ENCODE data around the gene UNC80.

Gene UNC80

GRCh38 chr2:209922116-209922515 is 150.5 kb downstream of the UNC80 start:
- no peak overlapping the region for H3K27ac ChIP-seq (ENCODE audit: insufficient read depth in 1 of 2, low read depth in 1 of 2, low read length in 2 of 2, poor library complexity in 1 of 2, severe bottlenecking in 2 of 2)
- WGBS (ENCODE audit: insufficient coverage): 86% methylated on average over 8 of the region's 8 CpGs
- ChIA-PET POLR2A (no interaction called here), CTCF (no interaction called here)
- no peak for DNase-seq
- no peaks in the 10 kb centered on the region for H3K4me1 ChIP-seq (ENCODE audit: control extremely low read depth in 1 of 4, control insufficient read depth in 4 of 4, insufficient read depth in 4 of 4, low read length in 3 of 4)
- no peaks in the 10 kb centered on the region for H3K9me3 ChIP-seq (ENCODE audit: control extremely low read depth in 1 of 5, control insufficient read depth in 4 of 5, insufficient read depth in 2 of 5, low read depth in 1 of 5, low read length in 4 of 5)
- no peak overlapping the region for H3K4me3 ChIP-seq (ENCODE audit: control insufficient read depth in 1 of 7, extremely low read depth in 1 of 7, insufficient read depth in 4 of 7, low read depth in 2 of 7, low read length in 6 of 7)
- H3K36me3 ChIP-seq (ENCODE audit: control insufficient read depth in 4 of 4, insufficient read depth in 4 of 4, low read length in 3 of 4): no peaks in the 10 kb centered on the region
- H3K27me3 ChIP-seq (replicated peaks in 2 of 5; ENCODE audit: control insufficient read depth in 4 of 5, insufficient read depth in 5 of 5, low read length in 4 of 5): peaks cover 0 to 10% (median 0%) of the 10 kb centered on the region in 5 experiments

- POLR2A ChIA-PET: no interaction called here
- WGBS (ENCODE audit: insufficient coverage): 100% methylated on average over 2 of the region's 2 CpGs
- CTCF ChIA-PET: no interaction called here
- Histone ChIP-seq H3K36me3 (ENCODE audit: control insufficient read depth in 4 of 4, insufficient read depth in 4 of 4, low read length in 3 of 4) (no peaks in the 10 kb centered on the region), H3K4me1 (ENCODE audit: control extremely low read depth in 1 of 4, control insufficient read depth in 4 of 4, insufficient read depth in 4 of 4, low read length in 3 of 4) (no peaks in the 10 kb centered on the region), H3K27ac (ENCODE audit: insufficient read depth in 1 of 2, low read depth in 1 of 2, low read length in 2 of 2, poor library complexity in 1 of 2, severe bottlenecking in 2 of 2) (no peak overlapping the region), H3K9me3 (ENCODE audit: control extremely low read depth in 1 of 5, control insufficient read depth in 4 of 5, insufficient read depth in 2 of 5, low read depth in 1 of 5, low read length in 4 of 5) (no peaks in the 10 kb centered on the region), H3K27me3 (replicated peaks in 2 of 5; ENCODE audit: control insufficient read depth in 4 of 5, insufficient read depth in 5 of 5, low read length in 4 of 5) (peaks cover 0 to 8% (median 1%) of the 10 kb centered on the region in 5 experiments), H3K4me3 (ENCODE audit: control insufficient read depth in 1 of 7, extremely low read depth in 1 of 7, insufficient read depth in 4 of 7, low read depth in 2 of 7, low read length in 6 of 7) (no peak overlapping the region)
- DNase-seq: no peak
These were observed 157.7 kb downstream of the UNC80 start for GRCh38 chr2:209929369-209929768.

GRCh38 chr2:209933499-209934483 is 162.2 kb downstream of the UNC80 start:
- no peaks in the 10 kb centered on the region for H3K4me1 ChIP-seq (ENCODE audit: control extremely low read depth in 1 of 4, control insufficient read depth in 4 of 4, insufficient read depth in 4 of 4, low read length in 3 of 4)
- no peaks in the 10 kb centered on the region for H3K9me3 ChIP-seq (ENCODE audit: control extremely low read depth in 1 of 5, control insufficient read depth in 4 of 5, insufficient read depth in 2 of 5, low read depth in 1 of 5, low read length in 4 of 5)
- H3K27me3 ChIP-seq (replicated peaks in 2 of 5; ENCODE audit: control insufficient read depth in 4 of 5, insufficient read depth in 5 of 5, low read length in 4 of 5): peaks cover 0 to 2% (median 0%) of the 10 kb centered on the region in 5 experiments
- H3K27ac ChIP-seq (ENCODE audit: insufficient read depth in 1 of 2, low read depth in 1 of 2, low read length in 2 of 2, poor library complexity in 1 of 2, severe bottlenecking in 2 of 2): no peak overlapping the region
- 82% methylated on average over 8 of the region's 12 CpGs for WGBS (ENCODE audit: insufficient coverage)
- CTCF ChIA-PET: interaction anchor here (0.6 to 1.4 kb wide), 2 partner anchors 27 to 347 kb away, joined by 4 read pairs; no protein-coding TSS in a partner anchor
- POLR2A ChIA-PET: no interaction called here
- no peak for DNase-seq
- H3K4me3 ChIP-seq (ENCODE audit: control insufficient read depth in 1 of 7, extremely low read depth in 1 of 7, insufficient read depth in 4 of 7, low read depth in 2 of 7, low read length in 6 of 7): no peak overlapping the region
- H3K36me3 ChIP-seq (ENCODE audit: control insufficient read depth in 4 of 4, insufficient read depth in 4 of 4, low read length in 3 of 4): no peaks in the 10 kb centered on the region

- CTCF ChIA-PET: interaction anchor here (1.7 kb wide), 1 partner anchor 10 kb away, joined by 4 read pairs; no protein-coding TSS in a partner anchor
- no peaks in the 10 kb centered on the region for H3K36me3 ChIP-seq (ENCODE audit: control insufficient read depth in 4 of 4, insufficient read depth in 4 of 4, low read length in 3 of 4)
These were observed 164.6 kb downstream of the UNC80 start for GRCh38 chr2:209936106-209936666.

GRCh38 chr2:209937893-209938292 is 166.3 kb downstream of the UNC80 start:
- POLR2A ChIA-PET: no interaction called here
- no peak for DNase-seq
- H3K27me3 ChIP-seq (replicated peaks in 2 of 5; ENCODE audit: control insufficient read depth in 4 of 5, insufficient read depth in 5 of 5, low read length in 4 of 5): peaks cover 0 to 2% (median 0%) of the 10 kb centered on the region in 5 experiments
- no peak overlapping the region for H3K4me3 ChIP-seq (ENCODE audit: control insufficient read depth in 1 of 7, extremely low read depth in 1 of 7, insufficient read depth in 4 of 7, low read depth in 2 of 7, low read length in 6 of 7)
- H3K27ac ChIP-seq (ENCODE audit: insufficient read depth in 1 of 2, low read depth in 1 of 2, low read length in 2 of 2, poor library complexity in 1 of 2, severe bottlenecking in 2 of 2): no peak overlapping the region
- no peaks in the 10 kb centered on the region for H3K36me3 ChIP-seq (ENCODE audit: control insufficient read depth in 4 of 4, insufficient read depth in 4 of 4, low read length in 3 of 4)
- CTCF ChIA-PET: interaction anchor here (1.2 to 1.7 kb wide), 2 partner anchors 9 to 23 kb away, joined by 4 read pairs; no protein-coding TSS in a partner anchor
- H3K9me3 ChIP-seq (ENCODE audit: control extremely low read depth in 1 of 5, control insufficient read depth in 4 of 5, insufficient read depth in 2 of 5, low read depth in 1 of 5, low read length in 4 of 5): no peaks in the 10 kb centered on the region
- H3K4me1 ChIP-seq (ENCODE audit: control extremely low read depth in 1 of 4, control insufficient read depth in 4 of 4, insufficient read depth in 4 of 4, low read length in 3 of 4): no peaks in the 10 kb centered on the region

More at GRCh38 chr2:209936106-209936666, 164.6 kb downstream of the UNC80 start:
- peak in 2 of 3 donors; percentile 16 to 21 for DNase-seq
- H3K27ac ChIP-seq (ENCODE audit: insufficient read depth in 1 of 2, low read depth in 1 of 2, low read length in 2 of 2, poor library complexity in 1 of 2, severe bottlenecking in 2 of 2): no peak overlapping the region
- peaks cover 0 to 2% (median 0%) of the 10 kb centered on the region in 5 experiments for H3K27me3 ChIP-seq (replicated peaks in 2 of 5; ENCODE audit: control insufficient read depth in 4 of 5, insufficient read depth in 5 of 5, low read length in 4 of 5)
- no peak overlapping the region for H3K4me3 ChIP-seq (ENCODE audit: control insufficient read depth in 1 of 7, extremely low read depth in 1 of 7, insufficient read depth in 4 of 7, low read depth in 2 of 7, low read length in 6 of 7)
- H3K4me1 ChIP-seq (ENCODE audit: control extremely low read depth in 1 of 4, control insufficient read depth in 4 of 4, insufficient read depth in 4 of 4, low read length in 3 of 4): no peaks in the 10 kb centered on the region
- no peaks in the 10 kb centered on the region for H3K9me3 ChIP-seq (ENCODE audit: control extremely low read depth in 1 of 5, control insufficient read depth in 4 of 5, insufficient read depth in 2 of 5, low read depth in 1 of 5, low read length in 4 of 5)
- POLR2A ChIA-PET: no interaction called here
- WGBS (ENCODE audit: insufficient coverage): 100% methylated on average over 1 of the region's 3 CpGs

GRCh38 chr2:209938906-209939305 is 167.3 kb downstream of the UNC80 start:
- peaks cover 0 to 2% (median 0%) of the 10 kb centered on the region in 5 experiments for H3K27me3 ChIP-seq (replicated peaks in 2 of 5; ENCODE audit: control insufficient read depth in 4 of 5, insufficient read depth in 5 of 5, low read length in 4 of 5)
- no peaks in the 10 kb centered on the region for H3K9me3 ChIP-seq (ENCODE audit: control extremely low read depth in 1 of 5, control insufficient read depth in 4 of 5, insufficient read depth in 2 of 5, low read depth in 1 of 5, low read length in 4 of 5)
- no peak for DNase-seq
- WGBS (ENCODE audit: insufficient coverage): 100% methylated on average over 1 of the region's 1 CpG
- ChIA-PET CTCF (no interaction called here), POLR2A (no interaction called here)
- no peaks in the 10 kb centered on the region for H3K4me1 ChIP-seq (ENCODE audit: control extremely low read depth in 1 of 4, control insufficient read depth in 4 of 4, insufficient read depth in 4 of 4, low read length in 3 of 4)
- no peaks in the 10 kb centered on the region for H3K36me3 ChIP-seq (ENCODE audit: control insufficient read depth in 4 of 4, insufficient read depth in 4 of 4, low read length in 3 of 4)
- H3K4me3 ChIP-seq (ENCODE audit: control insufficient read depth in 1 of 7, extremely low read depth in 1 of 7, insufficient read depth in 4 of 7, low read depth in 2 of 7, low read length in 6 of 7): no peak overlapping the region
- no peak overlapping the region for H3K27ac ChIP-seq (ENCODE audit: insufficient read depth in 1 of 2, low read depth in 1 of 2, low read length in 2 of 2, poor library complexity in 1 of 2, severe bottlenecking in 2 of 2)

- Histone ChIP-seq H3K36me3 (ENCODE audit: control insufficient read depth in 4 of 4, insufficient read depth in 4 of 4, low read length in 3 of 4) (no peaks in the 10 kb centered on the region), H3K27ac (ENCODE audit: insufficient read depth in 1 of 2, low read depth in 1 of 2, low read length in 2 of 2, poor library complexity in 1 of 2, severe bottlenecking in 2 of 2) (no peak overlapping the region), H3K9me3 (ENCODE audit: control extremely low read depth in 1 of 5, control insufficient read depth in 4 of 5, insufficient read depth in 2 of 5, low read depth in 1 of 5, low read length in 4 of 5) (no peaks in the 10 kb centered on the region), H3K4me3 (ENCODE audit: control insufficient read depth in 1 of 7, extremely low read depth in 1 of 7, insufficient read depth in 4 of 7, low read depth in 2 of 7, low read length in 6 of 7) (no peak overlapping the region), H3K4me1 (ENCODE audit: control extremely low read depth in 1 of 4, control insufficient read depth in 4 of 4, insufficient read depth in 4 of 4, low read length in 3 of 4) (no peaks in the 10 kb centered on the region), H3K27me3 (replicated peaks in 2 of 5; ENCODE audit: control insufficient read depth in 4 of 5, insufficient read depth in 5 of 5, low read length in 4 of 5) (no peaks in the 10 kb centered on the region)
- no peak for DNase-seq
- ChIA-PET POLR2A (no interaction called here), CTCF (interaction anchor here (1.2 kb wide), 1 partner anchor 16 kb away, joined by 3 read pairs; no protein-coding TSS in a partner anchor)
- 98% methylated on average over 6 of the region's 6 CpGs for WGBS (ENCODE audit: insufficient coverage)
These were observed 169.3 kb downstream of the UNC80 start for GRCh38 chr2:209940936-209941335.

Data from common myeloid progenitor, CD34-positive (primary cell).